B cell (primary cell): ENCODE measurements around the gene ITPKB. TPM values are rescaled to one million over a fixed set of nuclear protein-coding genes. Genes with fewer than 3 reads are reported as not detected.
A peak's percentile ranks its signal among the peaks of the same experiment; 100 is the strongest.

Experiments used
- ATAC-seq: fragments of 200-7000 bp; cut with Tn5 transposase; one replicate; pipeline ENCODE4 v1.10.0; 2021; ENCODE audit warnings: low read depth, mild to moderate bottlenecking, moderate number of reproducible peaks, moderate library complexity
- CTCF ChIA-PET: fragments of 350-600 bp; sonication (Branson Sonifier 250); formaldehyde crosslinking; loops from one replicate; lab custom pipeline; 2021; ENCODE audit warnings: antibody characterized with exemption, inconsistent platforms; lab: Charles Lee
- POLR2A ChIA-PET: fragments of 350-600 bp; sonication (Branson Sonifier 250); formaldehyde crosslinking; loops from one replicate; lab custom pipeline; 2021; ENCODE audit warnings: antibody characterized with exemption; lab: Charles Lee
- DNase-seq: peaks from one replicate; pipeline ENCODE4 v3.0.0; 2013
- H2AFZ ChIP-seq: 2 replicates; pipeline ENCODE4 v1.6.1; 2012; ENCODE audit warnings: mild to moderate bottlenecking, low read depth, low read length; ENCODE audit not compliant: insufficient read depth, poor library complexity, severe bottlenecking
- H3K27ac ChIP-seq, 2 donors: 1 replicate in 1 of 2; 2 replicates in 1 of 2; pipeline ENCODE4 v1.5.1; 2012 to 2013; ENCODE audit warnings: low read length in 2 of 2, mild to moderate bottlenecking in 2 of 2, moderate library complexity in 1 of 2
- H3K27me3 ChIP-seq, 4 experiments: fragments of 200-600 bp in 1 of 4; sonication (generic) in 1 of 4; replicated peaks in 1 of 4; 1 replicate in 2 of 4; 2 replicates in 2 of 4; pipeline versions ENCODE4 v1.6.1 to v1.7.0; 2013 to 2016; ENCODE audit warnings: low read length in 3 of 4, mild to moderate bottlenecking in 2 of 4, mixed read lengths in 1 of 4, moderate library complexity in 1 of 4; ENCODE audit not compliant: insufficient read depth in 4 of 4, control insufficient read depth in 3 of 4; ENCODE audit errors: control extremely low read depth in 1 of 4
- H3K36me3 ChIP-seq, 2 experiments: replicated peaks in 1 of 2; 1 replicate in 1 of 2; 2 replicates in 1 of 2; pipeline versions ENCODE4 v1.6.1 to v1.7.1; 2013; ENCODE audit warnings: low read length in 1 of 2; ENCODE audit not compliant: insufficient read depth in 2 of 2, control insufficient read depth in 1 of 2; ENCODE audit errors: control extremely low read depth in 1 of 2, extremely low read depth in 1 of 2
- H3K4me1 ChIP-seq, 2 donors: fragments of 200-600 bp in 1 of 2; sonication (generic) in 1 of 2; 1 replicate in 1 of 2; 2 replicates in 1 of 2; pipeline versions ENCODE4 v1.5.1 to v1.6.1; 2013 to 2017; ENCODE audit warnings: low read length in 2 of 2; ENCODE audit not compliant: control insufficient read depth in 2 of 2, insufficient read depth in 2 of 2
- H3K4me2 ChIP-seq: replicated peaks from 2 replicates; pipeline ENCODE3; 2012; ENCODE audit warnings: mild to moderate bottlenecking, low read depth, low read length; ENCODE audit not compliant: poor library complexity, severe bottlenecking
- H3K4me3 ChIP-seq, 5 experiments: fragments of 200-600 bp in 1 of 5; sonication (generic) in 1 of 5; 1 replicate in 3 of 5; 2 replicates in 2 of 5; pipeline versions ENCODE4 v1.5.1 to v1.7.0; 2011 to 2016; ENCODE audit warnings: low read length in 4 of 5, mild to moderate bottlenecking in 4 of 5, low read depth in 2 of 5, control low read depth in 1 of 5, moderate library complexity in 1 of 5; ENCODE audit not compliant: insufficient read depth in 1 of 5; ENCODE audit errors: control extremely low read depth in 1 of 5, extremely low read depth in 1 of 5
- H3K79me2 ChIP-seq: fragments of 200-600 bp; sonication (generic); one replicate; pipeline ENCODE4 v1.6.0; 2016; ENCODE audit warnings: low read length; ENCODE audit not compliant: control insufficient read depth, insufficient read depth
- H3K9ac ChIP-seq: fragments of 200-600 bp; sonication (generic); 2 replicates; pipeline ENCODE4 v1.6.1; 2017; ENCODE audit warnings: mild to moderate bottlenecking, low read length, moderate library complexity
- H3K9me3 ChIP-seq, 3 donors: one replicate each; pipeline versions ENCODE4 v1.6.1 to v1.7.1; 2013; ENCODE audit warnings: low read length in 2 of 3; ENCODE audit not compliant: control insufficient read depth in 2 of 3, insufficient read depth in 1 of 3; ENCODE audit errors: control extremely low read depth in 1 of 3
- H4K20me1 ChIP-seq: 2 replicates; pipeline ENCODE4 v1.6.0; 2012; ENCODE audit warnings: mild to moderate bottlenecking, low read length; ENCODE audit not compliant: insufficient read depth, control insufficient read depth, poor library complexity, severe bottlenecking
- H3K27ac Mint-ChIP-seq: one replicate; pipeline ENCODE4 v1.8.0; 2021; ENCODE audit warnings: mixed read lengths
- H3K27me3 Mint-ChIP-seq: one replicate; pipeline ENCODE4 v1.8.0; 2021; ENCODE audit warnings: mixed read lengths
- H3K4me1 Mint-ChIP-seq: one replicate; pipeline ENCODE4 v1.8.0; 2021; ENCODE audit warnings: mixed read lengths
- H3K4me3 Mint-ChIP-seq: one replicate; pipeline ENCODE4 v1.8.0; 2021; ENCODE audit warnings: mixed read lengths
- H3K9me3 Mint-ChIP-seq: one replicate; pipeline ENCODE4 v1.8.0; 2022; ENCODE audit warnings: mixed read lengths; ENCODE audit not compliant: insufficient read depth
- EZH2 ChIP-seq: IDR thresholded peaks from 2 replicates; pipeline ENCODE4 v1.6.1; 2012; ENCODE audit warnings: borderline replicate concordance, low read depth, mild to moderate bottlenecking, moderate library complexity, low read length; ENCODE audit not compliant: insufficient read depth, poor library complexity, severe bottlenecking
- WGBS: methylation state at CpG from one replicate; pipeline ENCODE4 v1.1.5; 2013; ENCODE audit warnings: missing lambda C conversion rate; ENCODE audit not compliant: insufficient coverage; 5-methylcytosine and 5-hydroxymethylcytosine counted together
- intact Hi-C: fragments of 100-400 bp; cut with micrococcal nuclease; formaldehyde crosslinking; loops from one replicate; pipeline ENCODE4 v1.10.0; 2022
- polyA plus RNA-seq: library from polyadenylated mRNA; depleted of rRNA; stranded (reverse); fragments of >200 nt; gene quantifications from 2 replicates; pipeline ENCODE4 v1.2.3, GENCODE V29; 2012
- total RNA-seq, 2 donors: library from RNA; stranded (reverse); fragments of 120-200 nt in 1 of 2; gene quantifications; 1 replicate in 1 of 2; 2 replicates in 1 of 2; pipeline versions ENCODE4 v1.2.3 to v1.2.4, GENCODE V29; 2013 to 2022
- TF ChIP-seq, protein P1 (sequence below): fragments of 200-600 bp; IDR thresholded peaks from one replicate; pipeline ENCODE4 v1.8.0; 2022; ENCODE audit warnings: antibody characterized with exemption, mild to moderate bottlenecking

The ITPKB gene
- total and polyA plus RNA-seq, 2 donors (not counting 1 experiment from before 2014, with no cell fraction given), result 21.8 to 93.5 TPM

GRCh38 chr1:226647719-226648118, 91.4 kb downstream of the ITPKB start:
- Histone ChIP-seq H3K9ac (no peak overlapping the region), H2AFZ (no peak overlapping the region), H3K36me3 (peaks cover 4 to 43% of the 10 kb centered on the region in 2 experiments), H3K79me2 (peaks cover 70% of the 10 kb centered on the region), H3K27me3 (no peaks in the 10 kb centered on the region), H3K27ac (no peak overlapping the region), H3K9me3 (no peaks in the 10 kb centered on the region), H3K4me2 (no peak overlapping the region), H3K4me3 (no peak overlapping the region), H3K4me1 (peaks cover 36 to 41% of the 10 kb centered on the region in 2 donors), H4K20me1 (peaks cover 36% of the 10 kb centered on the region)
- no peak overlapping the region for H3K27ac Mint-ChIP-seq
- no peaks in the 10 kb centered on the region for H3K27me3 Mint-ChIP-seq
- ATAC-seq (no peak), DNase-seq (no peak)
- TF ChIP-seq, protein P1, sequence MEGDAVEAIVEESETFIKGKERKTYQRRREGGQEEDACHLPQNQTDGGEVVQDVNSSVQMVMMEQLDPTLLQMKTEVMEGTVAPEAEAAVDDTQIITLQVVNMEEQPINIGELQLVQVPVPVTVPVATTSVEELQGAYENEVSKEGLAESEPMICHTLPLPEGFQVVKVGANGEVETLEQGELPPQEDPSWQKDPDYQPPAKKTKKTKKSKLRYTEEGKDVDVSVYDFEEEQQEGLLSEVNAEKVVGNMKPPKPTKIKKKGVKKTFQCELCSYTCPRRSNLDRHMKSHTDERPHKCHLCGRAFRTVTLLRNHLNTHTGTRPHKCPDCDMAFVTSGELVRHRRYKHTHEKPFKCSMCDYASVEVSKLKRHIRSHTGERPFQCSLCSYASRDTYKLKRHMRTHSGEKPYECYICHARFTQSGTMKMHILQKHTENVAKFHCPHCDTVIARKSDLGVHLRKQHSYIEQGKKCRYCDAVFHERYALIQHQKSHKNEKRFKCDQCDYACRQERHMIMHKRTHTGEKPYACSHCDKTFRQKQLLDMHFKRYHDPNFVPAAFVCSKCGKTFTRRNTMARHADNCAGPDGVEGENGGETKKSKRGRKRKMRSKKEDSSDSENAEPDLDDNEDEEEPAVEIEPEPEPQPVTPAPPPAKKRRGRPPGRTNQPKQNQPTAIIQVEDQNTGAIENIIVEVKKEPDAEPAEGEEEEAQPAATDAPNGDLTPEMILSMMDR, result no peak
- no peak for TF ChIP-seq EZH2
- intact Hi-C loops, result no loop called here
- H3K4me3 Mint-ChIP-seq, result no peak overlapping the region
- ChIA-PET CTCF (interaction anchor here (1.2 to 4.7 kb wide), 5 partner anchors 13 to 181 kb away, joined by 3 to 26 read pairs (median 4); no protein-coding TSS in a partner anchor), POLR2A (interaction anchor here (0.6 kb wide), 1 partner anchor 91 kb away, joined by 6 read pairs; the partner anchor contains the start of gene ITPKB)
- 96% methylated on average over 6 of the region's 8 CpGs for WGBS
- no peaks in the 10 kb centered on the region for H3K9me3 Mint-ChIP-seq
- peaks cover 65% of the 10 kb centered on the region for H3K4me1 Mint-ChIP-seq

- Mint-ChIP-seq H3K9me3 (no peaks in the 10 kb centered on the region), H3K27ac (peak overlapping the region; percentile 61), H3K4me3 (no peak overlapping the region), H3K4me1 (peaks cover 70% of the 10 kb centered on the region), H3K27me3 (no peaks in the 10 kb centered on the region)
- no peak for DNase-seq
- Histone ChIP-seq H3K4me3 (no peak overlapping the region), H2AFZ (no peak overlapping the region), H3K79me2 (peaks cover 74% of the 10 kb centered on the region), H3K36me3 (peaks cover 4 to 46% of the 10 kb centered on the region in 2 experiments), H3K9me3 (no peaks in the 10 kb centered on the region), H3K27ac (peak overlapping the region in 1 of 2 donors; percentile 68), H3K4me1 (peaks cover 39 to 45% of the 10 kb centered on the region in 2 donors), H4K20me1 (peaks cover 36% of the 10 kb centered on the region), H3K4me2 (no peak overlapping the region), H3K27me3 (no peaks in the 10 kb centered on the region), H3K9ac (no peak overlapping the region)
- intact Hi-C loops, result no loop called here
- CTCF ChIA-PET, result interaction anchor here (2.0 to 7.3 kb wide), 3 partner anchors 13 to 182 kb away, joined by 11 to 78 read pairs (median 26); no protein-coding TSS in a partner anchor
- over 99% methylated on average over 14 of the region's 16 CpGs for WGBS
- no peak for ATAC-seq
- POLR2A ChIA-PET, result no interaction called here
- TF ChIP-seq, protein P1, result no peak
- no peak for TF ChIP-seq EZH2
These were observed 92.1 kb downstream of the ITPKB start for GRCh38 chr1:226646870-226647449.
